Measurements from ENCODE around the gene NGEF. TPM values are rescaled to one million over a fixed set of nuclear protein-coding genes. Genes with fewer than 3 reads are reported as not detected.
A peak's percentile ranks its signal among the peaks of the same experiment; 100 is the strongest.

NGEF gene
- total RNA-seq, 6 experiments from 2014 or later = 16.4 to 20.9 (median 20.2) TPM

DNA sequence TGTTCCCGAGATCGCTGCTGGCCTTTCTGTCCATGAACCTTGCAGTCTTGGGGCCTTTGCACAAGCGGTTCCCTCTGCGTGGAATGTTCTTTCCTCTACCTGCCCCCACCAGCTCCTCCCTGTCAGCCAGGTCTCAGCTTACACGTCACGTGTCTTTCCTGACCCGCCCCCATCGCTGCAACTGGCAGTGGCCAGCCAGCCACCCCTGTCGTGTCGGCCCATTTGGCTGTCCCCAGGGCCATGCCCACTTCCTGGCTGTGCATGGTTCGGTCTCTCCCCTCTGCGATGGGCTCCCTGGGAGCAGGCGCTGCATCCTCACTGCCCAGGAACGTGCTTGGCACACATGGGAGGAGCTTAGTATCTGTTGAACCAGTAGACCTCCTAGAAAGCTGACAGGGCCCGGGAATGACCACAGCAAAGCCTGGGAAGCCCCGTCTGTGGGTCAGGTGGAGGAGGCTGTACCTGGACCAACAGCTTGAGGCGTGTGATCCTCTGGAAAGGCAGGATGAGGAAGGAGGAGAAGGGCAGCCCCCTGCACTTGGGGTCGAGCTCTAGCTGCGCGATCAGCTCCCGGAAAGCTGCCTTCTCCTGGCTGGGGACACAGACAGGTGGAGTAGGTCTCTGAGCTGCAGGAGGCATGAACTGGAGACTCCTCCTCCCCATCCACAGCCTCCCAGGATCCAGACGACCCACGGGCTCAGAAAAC is 122.0 kb downstream of the NGEF start:
- Histone ChIP-seq H3K4me1 (no peaks in the 10 kb centered on the region), H3K9me3 (no peaks in the 10 kb centered on the region), H3K4me3 (no peak overlapping the region), H3K36me3 (peaks cover 0 to 15% (median 1%) of the 10 kb centered on the region in 4 donors), H3K27me3 (no peaks in the 10 kb centered on the region), H3K27ac (no peak overlapping the region)
- intact Hi-C loops (cut with DNase I) = no loop called here
- peak; percentile 21 to 75 (median 29) for ATAC-seq
- peak in 2 of 3 donors; percentile 23 to 68 for DNase-seq
- TF ChIP-seq, protein P1, sequence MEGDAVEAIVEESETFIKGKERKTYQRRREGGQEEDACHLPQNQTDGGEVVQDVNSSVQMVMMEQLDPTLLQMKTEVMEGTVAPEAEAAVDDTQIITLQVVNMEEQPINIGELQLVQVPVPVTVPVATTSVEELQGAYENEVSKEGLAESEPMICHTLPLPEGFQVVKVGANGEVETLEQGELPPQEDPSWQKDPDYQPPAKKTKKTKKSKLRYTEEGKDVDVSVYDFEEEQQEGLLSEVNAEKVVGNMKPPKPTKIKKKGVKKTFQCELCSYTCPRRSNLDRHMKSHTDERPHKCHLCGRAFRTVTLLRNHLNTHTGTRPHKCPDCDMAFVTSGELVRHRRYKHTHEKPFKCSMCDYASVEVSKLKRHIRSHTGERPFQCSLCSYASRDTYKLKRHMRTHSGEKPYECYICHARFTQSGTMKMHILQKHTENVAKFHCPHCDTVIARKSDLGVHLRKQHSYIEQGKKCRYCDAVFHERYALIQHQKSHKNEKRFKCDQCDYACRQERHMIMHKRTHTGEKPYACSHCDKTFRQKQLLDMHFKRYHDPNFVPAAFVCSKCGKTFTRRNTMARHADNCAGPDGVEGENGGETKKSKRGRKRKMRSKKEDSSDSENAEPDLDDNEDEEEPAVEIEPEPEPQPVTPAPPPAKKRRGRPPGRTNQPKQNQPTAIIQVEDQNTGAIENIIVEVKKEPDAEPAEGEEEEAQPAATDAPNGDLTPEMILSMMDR (IDR thresholded peaks at IDR 0.05) = no peak
- no peak for TF ChIP-seq POLR2A (IDR thresholded peaks at IDR 0.05)
- WGBS (ENCODE audit: insufficient coverage, low coverage, low lambda C conversion rate, missing lambda C conversion rate) = 74% methylated on average over 18 of the region's 23 CpGs

- TF ChIP-seq, protein P1 (IDR thresholded peaks at IDR 0.05) = no peak
- no peak for TF ChIP-seq POLR2A (IDR thresholded peaks at IDR 0.05)
- no peak for ATAC-seq
- no peak overlapping the region for H3K4me3 ChIP-seq
- intact Hi-C loops (cut with DNase I) = no loop called here
- H3K9me3 ChIP-seq = no peaks in the 10 kb centered on the region
- 92% methylated on average over 10 of the region's 11 CpGs for WGBS (ENCODE audit: insufficient coverage, low coverage, low lambda C conversion rate, missing lambda C conversion rate)
- peak in 1 of 3 donors; percentile 25 for DNase-seq
- H3K36me3 ChIP-seq = peaks cover 0 to 15% (median 1%) of the 10 kb centered on the region in 4 donors
- no peaks in the 10 kb centered on the region for H3K27me3 ChIP-seq
- no peak overlapping the region for H3K27ac ChIP-seq
- H3K4me1 ChIP-seq = no peaks in the 10 kb centered on the region
Measured at GRCh38 chr2:232890536-232890895, 122.5 kb downstream of the NGEF start.

GRCh38 chr2:232889876-232890401 is 123.1 kb downstream of the NGEF start:
- peak in 1 of 3 donors; percentile 23 for DNase-seq
- TF ChIP-seq, protein P1 (IDR thresholded peaks at IDR 0.05) = no peak
- TF ChIP-seq POLR2A (IDR thresholded peaks at IDR 0.05) = no peak
- intact Hi-C loops (cut with DNase I) = no loop called here
- 83% methylated on average over 1 of the region's 5 CpGs for WGBS (ENCODE audit: insufficient coverage, low coverage, low lambda C conversion rate, missing lambda C conversion rate)
- Histone ChIP-seq H3K4me3 (no peak overlapping the region), H3K27ac (no peak overlapping the region), H3K36me3 (peaks cover 0 to 15% (median 1%) of the 10 kb centered on the region in 4 donors), H3K27me3 (no peaks in the 10 kb centered on the region), H3K4me1 (no peaks in the 10 kb centered on the region), H3K9me3 (no peaks in the 10 kb centered on the region)
- ATAC-seq = no peak

- Histone ChIP-seq H3K36me3 (peaks cover 0 to 8% (median 1%) of the 10 kb centered on the region in 4 donors), H3K27ac (no peak overlapping the region), H3K27me3 (no peaks in the 10 kb centered on the region), H3K4me3 (no peak overlapping the region), H3K9me3 (no peaks in the 10 kb centered on the region), H3K4me1 (no peaks in the 10 kb centered on the region)
- 66% methylated on average over 8 of the region's 14 CpGs for WGBS (ENCODE audit: insufficient coverage, low coverage, low lambda C conversion rate, missing lambda C conversion rate)
- TF ChIP-seq, protein P1 (IDR thresholded peaks at IDR 0.05) = no peak
- TF ChIP-seq POLR2A (IDR thresholded peaks at IDR 0.05) = no peak
- intact Hi-C loops (cut with DNase I) = no loop called here
- DNase-seq = peak in 1 of 3 donors; percentile 51
- ATAC-seq = no peak
Measured at GRCh38 chr2:232888839-232889529, 124.1 kb downstream of the NGEF start.
